GM18520 (cell line): ENCODE measurements around the gene EDN2.

ENCODE experiments used
- ATAC-seq: cut with Tn5 transposase; IDR thresholded peaks from one replicate; pipeline ENCODE4 v1.9.1; 2021; ENCODE audit not compliant: unreplicated experiment

EDN2 gene

DNA sequence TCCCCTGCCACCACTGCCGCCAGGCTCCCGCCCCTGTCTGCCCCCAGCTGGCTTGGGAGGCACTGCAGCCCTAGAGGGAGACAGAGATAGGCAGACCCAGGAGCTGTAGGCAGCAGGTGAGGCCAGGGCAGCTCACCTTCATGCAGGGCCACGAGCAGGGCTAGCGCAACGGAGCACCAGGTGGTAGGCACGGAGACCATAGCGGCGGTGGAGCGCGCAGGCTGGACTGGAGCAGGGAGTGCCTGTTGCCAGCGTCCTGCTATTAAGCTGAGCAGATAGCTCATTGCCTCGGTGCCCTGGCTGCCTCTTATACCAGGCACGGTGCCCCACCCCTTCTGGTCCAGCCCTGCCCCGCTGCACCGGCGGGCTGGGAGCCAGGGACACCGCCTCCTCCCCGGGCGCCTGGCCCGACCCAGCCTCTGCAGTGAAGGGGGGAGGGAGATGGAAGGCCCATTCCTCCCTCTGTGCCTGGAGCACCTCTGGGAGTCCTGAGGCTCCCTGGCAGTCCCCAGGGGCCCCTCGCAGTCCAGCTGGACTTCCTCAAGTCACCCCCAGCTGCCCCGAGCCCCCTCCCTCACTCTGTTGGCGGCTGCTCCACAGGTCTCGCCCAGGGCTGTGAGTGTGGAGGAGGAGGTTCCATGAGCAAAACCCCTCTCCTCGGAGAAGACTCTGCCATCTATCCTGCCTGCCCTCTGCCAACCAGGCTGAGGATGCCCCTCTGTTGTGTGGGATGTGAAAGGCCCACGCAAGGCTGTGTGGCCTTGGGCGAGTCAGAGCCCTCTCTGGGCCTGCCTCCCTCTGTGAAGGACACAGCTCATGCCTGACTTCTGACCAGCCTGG is at the start of gene EDN2:
TSS of gene EDN2 (minus strand) at position 282 of the 840 bp plus-strand sequence. CDS start at position 200, 82 bp downstream.
- ATAC-seq = no peak

- ATAC-seq = no peak
These were observed 49.2 kb upstream of the EDN2 start for GRCh38 chr1:41533731-41534080.

DNA sequence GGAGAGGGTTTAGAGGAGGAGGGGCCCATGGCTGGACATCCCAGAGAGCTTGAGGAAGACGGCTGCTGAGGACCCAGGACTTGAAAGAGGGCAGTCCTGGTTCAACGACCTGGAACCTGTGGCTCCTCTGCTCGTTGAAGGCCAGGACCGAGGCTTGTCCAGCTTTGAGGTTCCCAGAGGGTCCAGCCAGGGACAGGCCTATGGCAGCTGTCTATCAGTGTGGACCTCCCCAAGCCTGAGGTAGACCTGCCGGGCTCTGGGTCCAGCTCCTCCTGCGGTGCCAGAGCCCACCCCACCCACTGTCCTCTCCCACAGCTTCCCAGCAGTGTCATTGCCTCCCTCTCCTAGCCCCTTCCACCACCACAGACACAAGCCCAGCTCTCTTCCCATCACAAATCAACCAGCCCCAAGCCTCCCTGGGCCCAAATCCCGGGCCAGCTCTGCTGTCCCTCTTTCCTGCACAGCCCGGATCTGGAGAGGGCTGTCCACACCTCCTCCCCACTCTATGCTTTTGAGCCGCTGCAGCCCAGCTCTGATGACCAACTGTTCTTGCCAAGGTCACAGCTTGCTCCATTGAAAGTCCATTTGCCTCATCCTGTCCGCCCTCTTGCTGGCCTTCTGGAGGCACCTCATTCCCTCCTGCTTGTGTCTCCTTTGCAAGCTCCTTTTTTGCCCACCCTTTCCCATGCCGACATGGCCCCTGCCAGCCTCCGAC is 48.7 kb upstream of the EDN2 start:
- no peak for ATAC-seq

DNA sequence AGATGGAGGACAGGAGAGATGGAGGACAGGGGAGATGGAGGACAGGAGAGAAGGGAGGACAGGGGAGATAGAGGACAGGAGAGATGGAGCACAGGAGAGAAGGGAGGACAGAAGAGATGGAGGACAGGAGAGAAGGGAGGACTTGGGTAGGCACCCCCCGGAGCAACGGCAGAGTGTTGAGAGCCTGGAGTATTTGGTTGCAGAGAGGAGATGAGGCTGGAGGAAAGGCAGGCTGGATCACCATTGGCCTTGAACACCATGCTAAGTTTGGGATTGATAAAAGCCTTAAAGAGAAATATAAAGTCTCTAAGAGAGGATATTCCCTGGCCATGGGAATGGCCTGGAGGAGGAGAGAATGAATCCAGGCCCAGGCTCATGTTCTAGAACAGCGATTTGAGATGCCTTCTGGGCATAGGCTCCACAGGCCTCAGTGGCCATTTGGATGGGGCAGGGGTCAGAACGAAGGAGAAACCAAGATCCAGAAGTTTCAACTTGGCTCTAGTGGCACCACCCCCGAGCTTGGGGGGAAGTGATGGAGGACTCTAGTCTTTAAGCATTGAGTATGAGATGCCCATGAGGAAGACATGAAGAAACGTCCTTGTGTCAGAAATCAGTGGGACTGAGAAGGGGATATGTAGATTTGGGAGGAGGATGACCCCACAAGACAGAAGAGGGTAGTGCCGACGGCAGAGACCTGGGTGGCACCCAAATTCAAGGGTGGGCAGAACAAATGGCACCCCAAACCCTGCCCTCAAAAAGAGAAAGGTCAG is 47.9 kb upstream of the EDN2 start:
- no peak for ATAC-seq

GRCh38 chr1:41530411-41530810 is 45.9 kb upstream of the EDN2 start:
- ATAC-seq = no peak

DNA sequence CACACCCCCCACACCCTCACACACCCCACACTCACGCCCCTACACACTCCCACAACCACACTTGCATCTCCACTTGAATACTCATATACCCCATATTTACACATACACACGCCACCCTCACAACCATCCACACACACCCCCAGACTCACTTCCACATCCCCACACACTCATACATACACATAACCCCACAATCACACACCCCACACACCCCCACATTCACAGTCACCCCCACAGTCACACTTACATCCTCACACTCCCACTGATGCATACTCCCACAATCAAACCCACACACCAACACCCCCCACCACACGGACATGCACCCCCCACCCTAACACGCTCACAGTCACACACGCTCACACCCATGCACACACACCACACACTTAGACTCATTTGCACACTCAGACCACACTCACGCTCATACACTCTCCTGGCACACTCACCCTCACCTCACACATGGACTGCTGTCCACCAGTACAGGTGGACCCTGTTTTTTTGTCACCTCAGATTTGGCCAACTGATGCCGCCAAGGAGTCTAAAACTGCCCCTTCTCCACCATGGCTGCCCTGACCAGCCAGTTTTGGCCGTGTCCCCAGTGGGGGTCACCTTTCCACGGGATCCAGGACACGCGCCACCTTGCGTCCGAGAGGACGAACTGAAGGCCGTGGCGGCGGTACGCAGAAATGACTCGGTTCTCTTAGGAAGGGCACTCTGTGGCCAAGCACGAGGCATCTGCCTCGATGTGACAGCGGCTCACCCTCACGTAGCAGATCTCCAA is 45.3 kb upstream of the EDN2 start:
- no peak for ATAC-seq

DNA sequence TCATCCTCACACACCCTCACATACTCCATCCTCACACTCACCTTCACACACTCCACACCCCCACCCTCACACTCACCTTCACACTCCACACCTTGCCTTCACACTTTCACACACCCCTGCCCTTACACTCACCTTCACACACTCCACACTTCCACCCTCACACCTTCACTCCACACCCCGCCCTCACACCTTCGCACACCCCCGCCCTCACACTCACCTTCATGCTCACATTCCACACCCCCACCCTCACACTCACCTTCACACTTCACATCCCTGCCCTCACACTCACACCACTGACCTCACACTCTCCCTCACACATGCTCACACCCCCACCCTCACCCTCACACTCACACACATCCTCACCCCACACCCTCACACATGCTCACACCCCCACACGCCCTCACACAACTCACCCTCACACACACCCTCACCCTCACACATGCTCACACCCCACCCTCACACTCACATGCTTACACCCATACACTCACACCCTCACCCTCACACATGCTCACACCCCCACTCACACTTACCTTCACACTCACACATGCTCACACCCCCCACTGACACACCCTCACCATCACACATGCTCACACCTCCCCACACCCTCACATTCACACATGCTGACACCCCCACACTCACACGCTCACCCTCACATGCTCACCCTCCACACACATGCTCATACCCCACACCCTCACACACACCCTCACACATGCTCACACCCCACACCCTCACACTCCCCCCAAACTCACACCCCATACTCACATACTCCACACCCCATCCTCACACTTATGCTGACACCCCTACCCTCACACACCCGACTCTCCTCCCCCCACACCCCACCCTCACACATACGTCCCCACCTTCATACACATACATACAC is 44.5 kb upstream of the EDN2 start:
- no peak for ATAC-seq

- no peak for ATAC-seq
These were observed 43.6 kb upstream of the EDN2 start for GRCh38 chr1:41528106-41528505.

DNA sequence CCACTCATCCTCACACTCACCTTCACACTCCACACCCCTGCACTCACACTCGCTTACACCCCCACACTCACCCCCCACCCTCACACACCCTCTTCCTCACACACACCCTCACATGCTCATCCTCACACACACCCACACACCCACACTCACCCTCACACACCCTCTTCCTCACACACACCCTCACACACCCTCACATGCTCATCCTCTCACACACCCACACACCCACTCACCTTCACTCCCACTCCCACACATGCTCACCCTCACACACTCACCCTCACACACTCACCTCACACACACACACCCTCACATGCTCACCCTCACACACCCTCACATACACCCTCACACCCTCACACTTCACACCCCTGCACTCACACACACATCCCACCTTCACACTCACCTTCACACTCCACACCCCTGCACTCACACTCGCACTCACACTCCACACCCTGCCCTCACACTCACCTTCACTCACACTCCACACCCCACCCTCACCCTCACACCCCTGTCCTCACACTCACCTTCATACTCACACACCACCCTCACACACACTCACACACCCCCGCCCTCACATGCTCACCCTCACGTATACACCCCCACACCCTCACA is 42.6 kb upstream of the EDN2 start:
- ATAC-seq = no peak

DNA sequence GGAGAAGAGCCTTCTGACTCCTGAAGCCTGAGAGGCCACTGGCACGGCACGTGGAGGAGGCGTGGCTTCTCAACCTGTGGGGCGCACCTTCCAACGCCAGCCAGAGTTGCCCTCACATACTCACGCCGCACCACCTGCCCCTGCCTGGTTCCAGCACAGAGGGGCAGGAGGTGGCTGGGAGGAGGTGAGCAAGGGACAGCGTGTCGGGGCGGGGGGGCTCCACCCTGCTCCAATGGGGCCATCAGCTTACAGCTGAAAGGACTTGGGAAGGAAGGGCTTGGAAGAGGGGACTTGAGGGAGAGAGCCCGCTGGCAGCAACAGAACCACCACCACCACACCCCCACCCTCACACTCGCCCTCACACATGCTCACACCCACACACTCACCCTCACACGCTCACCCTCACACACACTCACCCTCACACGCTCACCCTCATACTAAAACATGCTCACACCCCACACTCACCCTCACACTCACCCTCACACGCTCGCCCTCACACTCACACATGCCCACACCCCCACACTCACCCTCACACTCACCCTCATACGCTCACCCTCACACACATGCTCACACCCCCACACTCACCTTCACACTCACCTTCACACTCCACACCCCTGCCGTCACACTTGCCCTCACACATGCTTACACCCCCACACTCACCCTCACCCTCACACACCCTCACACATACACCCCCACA is 41.6 kb upstream of the EDN2 start:
- ATAC-seq = no peak

- ATAC-seq = no peak
These were observed 40.5 kb upstream of the EDN2 start for GRCh38 chr1:41524676-41525675.

DNA sequence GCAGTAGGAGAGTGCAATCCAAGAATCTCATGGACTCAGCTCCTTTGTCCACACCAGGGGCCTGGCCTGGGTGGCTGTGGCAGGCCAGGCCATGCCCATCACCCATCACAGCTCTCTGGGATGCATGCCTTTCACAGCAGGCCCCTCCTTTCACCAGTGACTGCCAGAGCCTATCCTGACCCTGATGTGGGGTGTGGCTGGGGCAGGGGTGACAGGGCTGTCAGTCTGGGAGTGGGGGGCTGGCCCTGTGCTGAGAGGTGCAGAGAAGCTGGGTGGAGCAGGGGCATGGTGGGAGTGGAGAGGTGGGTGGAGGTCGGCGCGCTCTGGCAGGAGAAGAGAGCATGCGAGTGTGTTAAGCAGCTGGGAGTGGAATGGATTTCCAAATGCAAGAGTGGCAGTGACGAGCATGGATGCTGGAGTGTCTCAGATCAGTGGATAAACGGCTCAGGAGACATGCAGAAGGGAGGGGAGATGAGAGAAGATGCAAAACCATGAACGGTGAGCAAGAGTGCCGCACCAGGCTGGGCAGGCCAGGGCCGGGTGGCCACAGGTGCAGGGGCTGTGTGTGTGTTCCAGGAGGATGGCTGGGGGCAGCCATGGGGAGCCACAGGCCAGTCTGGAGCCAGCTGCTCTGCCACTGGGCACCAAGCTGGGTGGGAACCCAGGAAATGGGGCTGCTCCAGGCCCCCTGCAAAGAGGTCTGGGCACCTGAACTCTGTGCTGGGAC is 39.6 kb upstream of the EDN2 start:
- ATAC-seq = no peak

DNA sequence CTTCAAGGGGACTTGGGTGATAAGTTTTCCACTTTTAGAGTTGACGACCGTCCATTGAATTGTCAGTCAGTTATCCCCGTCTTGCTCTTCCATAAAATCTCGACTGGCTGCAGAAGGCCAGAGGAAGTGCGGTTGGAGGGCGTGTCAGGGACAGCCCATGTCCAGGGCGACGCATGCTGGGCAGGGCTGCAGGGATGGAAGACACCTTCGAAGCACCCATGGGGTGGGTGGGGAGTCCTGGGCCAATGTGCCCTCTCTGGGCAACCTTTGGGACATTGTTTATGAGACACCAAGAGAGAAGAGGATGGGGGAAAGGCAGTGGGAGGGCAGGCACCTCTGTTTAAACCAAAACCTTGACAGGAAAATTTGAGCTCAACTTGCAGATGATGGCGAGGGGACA is 38.6 kb upstream of the EDN2 start:
- no peak for ATAC-seq

- no peak for ATAC-seq
These were observed 37.3 kb upstream of the EDN2 start for GRCh38 chr1:41521766-41522165.

DNA sequence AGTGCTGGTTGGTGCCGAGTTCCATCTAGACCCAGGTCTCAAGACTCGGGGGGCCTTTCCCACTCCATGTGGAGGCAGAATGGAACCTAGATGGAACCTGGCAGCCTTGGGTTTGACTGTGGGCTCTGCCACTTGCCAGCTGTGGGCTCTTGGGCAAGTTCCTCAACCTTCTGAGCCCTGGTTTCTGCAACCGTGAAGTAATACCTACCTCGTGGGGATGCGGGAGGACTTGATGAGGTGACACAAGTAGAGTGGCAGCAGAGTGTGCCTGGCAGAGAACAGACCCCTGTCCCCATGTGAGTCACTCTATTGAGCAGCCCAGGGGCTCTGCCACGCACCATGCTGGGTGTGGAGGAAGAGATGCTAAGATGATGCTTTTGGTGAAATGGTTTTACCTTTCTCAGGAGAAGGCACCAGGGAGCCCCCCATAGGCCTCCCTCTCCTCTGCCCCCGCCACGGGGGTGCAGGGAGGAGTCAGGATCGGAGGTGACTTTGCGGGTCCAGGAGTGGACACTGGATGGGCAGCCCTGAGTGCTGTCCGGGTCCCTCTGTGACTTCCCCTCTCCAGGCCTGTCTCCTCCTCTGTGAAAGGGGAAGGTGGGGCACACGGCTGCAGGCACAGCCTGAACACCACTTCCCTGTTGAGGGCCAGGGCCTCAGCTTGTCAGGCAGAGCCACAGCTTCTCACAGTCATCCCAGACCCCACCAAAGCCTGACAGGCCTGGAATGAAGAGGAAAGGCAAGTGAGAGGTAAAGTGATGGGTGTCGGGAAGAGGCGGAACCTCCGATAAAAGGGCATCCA is 36.7 kb upstream of the EDN2 start:
- ATAC-seq = no peak

DNA sequence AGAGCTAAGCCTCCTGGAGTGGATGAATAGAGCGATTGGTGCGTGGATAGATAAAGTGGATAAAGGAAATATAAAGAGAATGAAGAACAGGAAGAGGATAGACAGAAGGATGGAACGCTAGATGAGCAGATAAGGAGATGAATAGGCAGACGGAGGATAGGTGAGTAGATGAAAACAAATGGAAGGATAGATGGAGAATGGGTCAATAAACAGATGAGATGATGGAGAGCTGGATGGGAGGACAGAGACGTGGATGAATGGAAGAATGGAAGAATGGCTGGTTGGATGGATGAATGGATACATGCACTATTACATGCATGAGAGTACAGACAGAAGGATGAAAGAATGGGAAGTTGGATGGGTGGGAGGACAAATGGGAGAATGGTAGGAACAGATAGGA is 35.2 kb upstream of the EDN2 start:
- ATAC-seq = no peak
